GM23338 (cell line): ENCODE data around the gene RMND1. TPM values are rescaled to one million over a fixed set of nuclear protein-coding genes. Genes with fewer than 3 reads are reported as not detected.
A peak's percentile ranks its signal among the peaks of the same experiment; 100 is the strongest.

Experiments
- ATAC-seq: fragments of 200-7000 bp; cut with Tn5 transposase; 3 replicates; pipeline ENCODE4 v1.9.1; 2020
- DNase-seq: peaks from one replicate; pipeline ENCODE4 v3.0.0-alpha.2; 2015; ENCODE audit warnings: low spot score
- H2AFZ ChIP-seq: fragments of 200-600 bp; sonication (generic); 2 replicates; pipeline ENCODE4 v1.8.0; 2016; ENCODE audit warnings: antibody characterized with exemption, mild to moderate bottlenecking, moderate library complexity
- H3F3A ChIP-seq: fragments of 200-600 bp; sonication (generic); replicated peaks from 2 replicates; pipeline ENCODE4 v1.8.0; 2017; ENCODE audit warnings: antibody characterized with exemption, mixed run types, low read depth
- H3K27ac ChIP-seq: fragments of 200-600 bp; sonication (generic); 2 replicates; pipeline ENCODE4 v1.6.1; 2016; ENCODE audit warnings: low read depth
- H3K27me3 ChIP-seq: fragments of 200-600 bp; sonication (generic); 2 replicates; pipeline ENCODE4 v1.8.0; 2016; ENCODE audit warnings: mild to moderate bottlenecking, mixed run types, moderate library complexity; ENCODE audit not compliant: insufficient read depth
- H3K36me3 ChIP-seq: fragments of 200-600 bp; sonication (generic); 2 replicates; pipeline ENCODE4 v1.8.0; 2016; ENCODE audit warnings: mild to moderate bottlenecking; ENCODE audit not compliant: insufficient read depth
- H3K4me1 ChIP-seq: fragments of 200-600 bp; sonication (generic); 2 replicates; pipeline ENCODE4 v1.8.0; 2016; ENCODE audit warnings: mild to moderate bottlenecking, moderate library complexity; ENCODE audit not compliant: insufficient read depth
- H3K4me2 ChIP-seq: fragments of 200-600 bp; sonication (generic); 2 replicates; pipeline ENCODE4 v1.7.1; 2017; ENCODE audit warnings: mixed run types
- H3K4me3 ChIP-seq: fragments of 200-600 bp; sonication (generic); 2 replicates; pipeline ENCODE4 v1.6.1; 2016; ENCODE audit warnings: mixed run types
- H3K79me2 ChIP-seq: fragments of 200-600 bp; sonication (generic); replicated peaks from 2 replicates; pipeline ENCODE4 v1.8.0; 2017; ENCODE audit warnings: mild to moderate bottlenecking; ENCODE audit not compliant: insufficient read depth
- H3K9me2 ChIP-seq: fragments of 200-600 bp; sonication (generic); 2 replicates; pipeline ENCODE4 v1.8.0; 2017; ENCODE audit not compliant: insufficient read depth
- H4K20me1 ChIP-seq: fragments of 200-600 bp; sonication (generic); replicated peaks from 2 replicates; pipeline ENCODE4 v1.8.0; 2017; ENCODE audit warnings: mild to moderate bottlenecking; ENCODE audit not compliant: insufficient read depth
- H3K27ac Mint-ChIP-seq: 2 replicates; pipeline ENCODE4 v1.8.0; 2020; ENCODE audit warnings: inconsistent platforms, mild to moderate bottlenecking, moderate library complexity, mixed read lengths
- H3K27me3 Mint-ChIP-seq: 3 replicates; pipeline ENCODE4 v1.8.0; 2022; ENCODE audit warnings: low read depth, mild to moderate bottlenecking, moderate library complexity, mixed read lengths, inconsistent platforms; ENCODE audit not compliant: insufficient read depth, poor library complexity
- H3K36me3 Mint-ChIP-seq: 3 replicates; pipeline ENCODE4 v1.8.0; 2021; ENCODE audit warnings: low read depth, mild to moderate bottlenecking, inconsistent platforms, moderate library complexity, mixed read lengths
- H3K4me1 Mint-ChIP-seq: 3 replicates; pipeline ENCODE4 v1.8.0; 2020; ENCODE audit warnings: mild to moderate bottlenecking, inconsistent platforms, mixed read lengths
- H3K4me3 Mint-ChIP-seq: 3 replicates; pipeline ENCODE4 v1.8.0; 2021; ENCODE audit warnings: moderate library complexity, mild to moderate bottlenecking, inconsistent platforms, mixed read lengths
- H3K9me3 Mint-ChIP-seq: 3 replicates; pipeline ENCODE4 v1.8.0; 2020; ENCODE audit warnings: moderate library complexity, mild to moderate bottlenecking, inconsistent platforms, mixed read lengths
- EZH2phosphoT487 ChIP-seq: fragments of 200-600 bp; sonication (generic); IDR thresholded peaks from one replicate; pipeline ENCODE4 v1.8.1; 2018; ENCODE audit warnings: antibody characterized with exemption; ENCODE audit not compliant: unreplicated experiment
- NANOG ChIP-seq: IDR thresholded peaks from 2 replicates; pipeline ENCODE4 v1.6.1; 2016; ENCODE audit warnings: antibody characterized with exemption, borderline replicate concordance
- STAT1 ChIP-seq: IDR thresholded peaks from one replicate; pipeline ENCODE4 v1.6.1; 2016; ENCODE audit warnings: antibody characterized with exemption; ENCODE audit not compliant: unreplicated experiment
- polyA plus RNA-seq: library from polyadenylated mRNA; unstranded; fragments of >200 nt; fragmentation: Nextera tagmentation; extraction: Ambion mirVana; gene quantifications from 2 replicates; pipeline ENCODE4 v1.2.1, GENCODE V29; 2016
- total RNA-seq: library from RNA; depleted of rRNA; stranded (reverse); fragments of >200 nt; shearing (Covaris generic); gene quantifications from 2 replicates; pipeline ENCODE4 v1.2.3, GENCODE V29; 2014
- TF ChIP-seq, protein P1 (sequence below): IDR thresholded peaks from 2 replicates; pipeline ENCODE4 v1.6.1; 2016; ENCODE audit warnings: antibody characterized with exemption
- TF ChIP-seq, protein P2 (sequence below): fragments of 250-450 bp; sonication (Bioruptor Pico); IDR thresholded peaks from 2 replicates; pipeline ENCODE4 v1.5.0; 2020; ENCODE audit warnings: mild to moderate bottlenecking, moderate library complexity
- TF ChIP-seq, protein P3 (sequence below): IDR thresholded peaks from one replicate; pipeline ENCODE4 v1.6.1; 2018; ENCODE audit warnings: antibody characterized with exemption; ENCODE audit not compliant: unreplicated experiment

Gene RMND1
- total and polyA plus RNA-seq, 2 experiments from 2014 or later, result 27.5 to 34.4 TPM

DNA sequence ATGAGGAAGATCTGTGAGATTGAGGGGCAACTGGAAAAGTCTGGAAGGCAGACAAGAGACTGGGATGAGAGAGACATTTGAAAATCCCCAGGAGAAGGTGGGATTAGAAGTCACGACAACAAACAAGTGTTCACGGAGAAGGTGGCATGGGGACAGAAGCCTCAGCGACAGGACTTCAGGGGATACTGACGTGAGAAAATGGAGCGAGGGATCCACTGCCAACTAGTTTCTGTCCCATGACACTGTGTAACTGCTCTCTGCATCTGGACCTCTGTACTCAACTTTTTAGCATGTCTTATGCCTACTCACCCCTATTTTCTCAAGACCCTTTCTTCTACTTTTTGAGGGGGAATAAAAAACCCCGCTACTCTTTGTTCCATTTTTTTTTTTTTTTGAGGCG lies 42.2 kb downstream of the RMND1 start:
- ATAC-seq (no peak), DNase-seq (no peak)
- Histone ChIP-seq H3K27ac (no peak overlapping the region), H3K4me1 (no peaks in the 10 kb centered on the region), H3K27me3 (no peaks in the 10 kb centered on the region), H3K9me2 (no peaks in the 10 kb centered on the region), H3K36me3 (peaks cover 9% of the 10 kb centered on the region), H4K20me1 (peaks cover 17% of the 10 kb centered on the region; the same call in 1 of the 2 replicates), H3K79me2 (peaks cover 9% of the 10 kb centered on the region; the same call in 1 of the 2 replicates), H2AFZ (no peak overlapping the region), H3K4me3 (no peak overlapping the region), H3F3A (0 out of 2 replicates have a peak, but pooled peaks cover 6% of the 10 kb centered on the region), H3K4me2 (no peak overlapping the region)
- Mint-ChIP-seq H3K36me3 (peaks cover 69% of the 10 kb centered on the region), H3K27ac (peak overlapping the region; percentile 56; the same call in 1 of the 2 replicates), H3K9me3 (no peaks in the 10 kb centered on the region; the same call in 2 of the 3 replicates), H3K4me3 (no peak overlapping the region), H3K27me3 (peaks cover 15% of the 10 kb centered on the region), H3K4me1 (no peaks in the 10 kb centered on the region)
- TF ChIP-seq NANOG, result no peak
- TF ChIP-seq, protein P1, sequence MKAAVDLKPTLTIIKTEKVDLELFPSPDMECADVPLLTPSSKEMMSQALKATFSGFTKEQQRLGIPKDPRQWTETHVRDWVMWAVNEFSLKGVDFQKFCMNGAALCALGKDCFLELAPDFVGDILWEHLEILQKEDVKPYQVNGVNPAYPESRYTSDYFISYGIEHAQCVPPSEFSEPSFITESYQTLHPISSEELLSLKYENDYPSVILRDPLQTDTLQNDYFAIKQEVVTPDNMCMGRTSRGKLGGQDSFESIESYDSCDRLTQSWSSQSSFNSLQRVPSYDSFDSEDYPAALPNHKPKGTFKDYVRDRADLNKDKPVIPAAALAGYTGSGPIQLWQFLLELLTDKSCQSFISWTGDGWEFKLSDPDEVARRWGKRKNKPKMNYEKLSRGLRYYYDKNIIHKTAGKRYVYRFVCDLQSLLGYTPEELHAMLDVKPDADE, result no peak
- TF ChIP-seq, protein P2, sequence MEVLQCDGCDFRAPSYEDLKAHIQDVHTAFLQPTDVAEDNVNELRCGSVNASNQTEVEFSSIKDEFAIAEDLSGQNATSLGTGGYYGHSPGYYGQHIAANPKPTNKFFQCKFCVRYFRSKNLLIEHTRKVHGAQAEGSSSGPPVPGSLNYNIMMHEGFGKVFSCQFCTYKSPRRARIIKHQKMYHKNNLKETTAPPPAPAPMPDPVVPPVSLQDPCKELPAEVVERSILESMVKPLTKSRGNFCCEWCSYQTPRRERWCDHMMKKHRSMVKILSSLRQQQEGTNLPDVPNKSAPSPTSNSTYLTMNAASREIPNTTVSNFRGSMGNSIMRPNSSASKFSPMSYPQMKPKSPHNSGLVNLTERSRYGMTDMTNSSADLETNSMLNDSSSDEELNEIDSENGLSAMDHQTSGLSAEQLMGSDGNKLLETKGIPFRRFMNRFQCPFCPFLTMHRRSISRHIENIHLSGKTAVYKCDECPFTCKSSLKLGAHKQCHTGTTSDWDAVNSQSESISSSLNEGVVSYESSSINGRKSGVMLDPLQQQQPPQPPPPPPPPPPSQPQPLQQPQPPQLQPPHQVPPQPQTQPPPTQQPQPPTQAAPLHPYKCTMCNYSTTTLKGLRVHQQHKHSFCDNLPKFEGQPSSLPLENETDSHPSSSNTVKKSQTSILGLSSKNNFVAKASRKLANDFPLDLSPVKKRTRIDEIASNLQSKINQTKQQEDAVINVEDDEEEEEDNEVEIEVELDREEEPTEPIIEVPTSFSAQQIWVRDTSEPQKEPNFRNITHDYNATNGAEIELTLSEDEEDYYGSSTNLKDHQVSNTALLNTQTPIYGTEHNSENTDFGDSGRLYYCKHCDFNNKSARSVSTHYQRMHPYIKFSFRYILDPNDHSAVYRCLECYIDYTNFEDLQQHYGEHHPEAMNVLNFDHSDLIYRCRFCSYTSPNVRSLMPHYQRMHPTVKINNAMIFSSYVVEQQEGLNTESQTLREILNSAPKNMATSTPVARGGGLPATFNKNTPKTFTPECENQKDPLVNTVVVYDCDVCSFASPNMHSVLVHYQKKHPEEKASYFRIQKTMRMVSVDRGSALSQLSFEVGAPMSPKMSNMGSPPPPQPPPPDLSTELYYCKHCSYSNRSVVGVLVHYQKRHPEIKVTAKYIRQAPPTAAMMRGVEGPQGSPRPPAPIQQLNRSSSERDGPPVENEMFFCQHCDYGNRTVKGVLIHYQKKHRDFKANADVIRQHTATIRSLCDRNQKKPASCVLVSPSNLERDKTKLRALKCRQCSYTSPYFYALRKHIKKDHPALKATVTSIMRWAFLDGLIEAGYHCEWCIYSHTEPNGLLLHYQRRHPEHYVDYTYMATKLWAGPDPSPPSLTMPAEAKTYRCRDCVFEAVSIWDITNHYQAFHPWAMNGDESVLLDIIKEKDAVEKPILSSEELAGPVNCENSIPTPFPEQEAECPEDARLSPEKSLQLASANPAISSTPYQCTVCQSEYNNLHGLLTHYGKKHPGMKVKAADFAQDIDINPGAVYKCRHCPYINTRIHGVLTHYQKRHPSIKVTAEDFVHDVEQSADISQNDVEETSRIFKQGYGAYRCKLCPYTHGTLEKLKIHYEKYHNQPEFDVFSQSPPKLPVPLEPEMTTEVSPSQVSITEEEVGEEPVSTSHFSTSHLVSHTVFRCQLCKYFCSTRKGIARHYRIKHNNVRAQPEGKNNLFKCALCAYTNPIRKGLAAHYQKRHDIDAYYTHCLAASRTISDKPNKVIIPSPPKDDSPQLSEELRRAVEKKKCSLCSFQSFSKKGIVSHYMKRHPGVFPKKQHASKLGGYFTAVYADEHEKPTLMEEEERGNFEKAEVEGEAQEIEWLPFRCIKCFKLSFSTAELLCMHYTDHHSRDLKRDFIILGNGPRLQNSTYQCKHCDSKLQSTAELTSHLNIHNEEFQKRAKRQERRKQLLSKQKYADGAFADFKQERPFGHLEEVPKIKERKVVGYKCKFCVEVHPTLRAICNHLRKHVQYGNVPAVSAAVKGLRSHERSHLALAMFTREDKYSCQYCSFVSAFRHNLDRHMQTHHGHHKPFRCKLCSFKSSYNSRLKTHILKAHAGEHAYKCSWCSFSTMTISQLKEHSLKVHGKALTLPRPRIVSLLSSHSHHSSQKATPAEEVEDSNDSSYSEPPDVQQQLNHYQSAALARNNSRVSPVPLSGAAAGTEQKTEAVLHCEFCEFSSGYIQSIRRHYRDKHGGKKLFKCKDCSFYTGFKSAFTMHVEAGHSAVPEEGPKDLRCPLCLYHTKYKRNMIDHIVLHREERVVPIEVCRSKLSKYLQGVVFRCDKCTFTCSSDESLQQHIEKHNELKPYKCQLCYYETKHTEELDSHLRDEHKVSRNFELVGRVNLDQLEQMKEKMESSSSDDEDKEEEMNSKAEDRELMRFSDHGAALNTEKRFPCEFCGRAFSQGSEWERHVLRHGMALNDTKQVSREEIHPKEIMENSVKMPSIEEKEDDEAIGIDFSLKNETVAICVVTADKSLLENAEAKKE (CRISPR knock-in tag), result no peak
- no peak for TF ChIP-seq EZH2phosphoT487
- TF ChIP-seq STAT1, result no peak
- TF ChIP-seq, protein P3, sequence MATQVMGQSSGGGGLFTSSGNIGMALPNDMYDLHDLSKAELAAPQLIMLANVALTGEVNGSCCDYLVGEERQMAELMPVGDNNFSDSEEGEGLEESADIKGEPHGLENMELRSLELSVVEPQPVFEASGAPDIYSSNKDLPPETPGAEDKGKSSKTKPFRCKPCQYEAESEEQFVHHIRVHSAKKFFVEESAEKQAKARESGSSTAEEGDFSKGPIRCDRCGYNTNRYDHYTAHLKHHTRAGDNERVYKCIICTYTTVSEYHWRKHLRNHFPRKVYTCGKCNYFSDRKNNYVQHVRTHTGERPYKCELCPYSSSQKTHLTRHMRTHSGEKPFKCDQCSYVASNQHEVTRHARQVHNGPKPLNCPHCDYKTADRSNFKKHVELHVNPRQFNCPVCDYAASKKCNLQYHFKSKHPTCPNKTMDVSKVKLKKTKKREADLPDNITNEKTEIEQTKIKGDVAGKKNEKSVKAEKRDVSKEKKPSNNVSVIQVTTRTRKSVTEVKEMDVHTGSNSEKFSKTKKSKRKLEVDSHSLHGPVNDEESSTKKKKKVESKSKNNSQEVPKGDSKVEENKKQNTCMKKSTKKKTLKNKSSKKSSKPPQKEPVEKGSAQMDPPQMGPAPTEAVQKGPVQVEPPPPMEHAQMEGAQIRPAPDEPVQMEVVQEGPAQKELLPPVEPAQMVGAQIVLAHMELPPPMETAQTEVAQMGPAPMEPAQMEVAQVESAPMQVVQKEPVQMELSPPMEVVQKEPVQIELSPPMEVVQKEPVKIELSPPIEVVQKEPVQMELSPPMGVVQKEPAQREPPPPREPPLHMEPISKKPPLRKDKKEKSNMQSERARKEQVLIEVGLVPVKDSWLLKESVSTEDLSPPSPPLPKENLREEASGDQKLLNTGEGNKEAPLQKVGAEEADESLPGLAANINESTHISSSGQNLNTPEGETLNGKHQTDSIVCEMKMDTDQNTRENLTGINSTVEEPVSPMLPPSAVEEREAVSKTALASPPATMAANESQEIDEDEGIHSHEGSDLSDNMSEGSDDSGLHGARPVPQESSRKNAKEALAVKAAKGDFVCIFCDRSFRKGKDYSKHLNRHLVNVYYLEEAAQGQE, result no peak
